GM23338 (cell line): Measurements from ENCODE around the gene SART3. TPM values are rescaled to one million over a fixed set of nuclear protein-coding genes. Genes with fewer than 3 reads are reported as not detected.
"Not testable (repeated sequence)": the region's sequence is repeated elsewhere in the genome, so short reads cannot be mapped to it uniquely, and the experiment has no call there.

Source experiments
- ATAC-seq: fragments of 200-7000 bp; cut with Tn5 transposase; 3 replicates; pipeline ENCODE4 v1.9.1; 2020
- DNase-seq: peaks from one replicate; pipeline ENCODE4 v3.0.0-alpha.2; 2015; ENCODE audit warnings: low spot score
- H2AFZ ChIP-seq: fragments of 200-600 bp; sonication (generic); 2 replicates; pipeline ENCODE4 v1.8.0; 2016; ENCODE audit warnings: antibody characterized with exemption, mild to moderate bottlenecking, moderate library complexity
- H3F3A ChIP-seq: fragments of 200-600 bp; sonication (generic); replicated peaks from 2 replicates; pipeline ENCODE4 v1.8.0; 2017; ENCODE audit warnings: antibody characterized with exemption, mixed run types, low read depth
- H3K27ac ChIP-seq: fragments of 200-600 bp; sonication (generic); 2 replicates; pipeline ENCODE4 v1.6.1; 2016; ENCODE audit warnings: low read depth
- H3K27me3 ChIP-seq: fragments of 200-600 bp; sonication (generic); 2 replicates; pipeline ENCODE4 v1.8.0; 2016; ENCODE audit warnings: mild to moderate bottlenecking, mixed run types, moderate library complexity; ENCODE audit not compliant: insufficient read depth
- H3K36me3 ChIP-seq: fragments of 200-600 bp; sonication (generic); 2 replicates; pipeline ENCODE4 v1.8.0; 2016; ENCODE audit warnings: mild to moderate bottlenecking; ENCODE audit not compliant: insufficient read depth
- H3K4me1 ChIP-seq: fragments of 200-600 bp; sonication (generic); 2 replicates; pipeline ENCODE4 v1.8.0; 2016; ENCODE audit warnings: mild to moderate bottlenecking, moderate library complexity; ENCODE audit not compliant: insufficient read depth
- H3K4me2 ChIP-seq: fragments of 200-600 bp; sonication (generic); 2 replicates; pipeline ENCODE4 v1.7.1; 2017; ENCODE audit warnings: mixed run types
- H3K4me3 ChIP-seq: fragments of 200-600 bp; sonication (generic); 2 replicates; pipeline ENCODE4 v1.6.1; 2016; ENCODE audit warnings: mixed run types
- H3K79me2 ChIP-seq: fragments of 200-600 bp; sonication (generic); replicated peaks from 2 replicates; pipeline ENCODE4 v1.8.0; 2017; ENCODE audit warnings: mild to moderate bottlenecking; ENCODE audit not compliant: insufficient read depth
- H3K9me2 ChIP-seq: fragments of 200-600 bp; sonication (generic); 2 replicates; pipeline ENCODE4 v1.8.0; 2017; ENCODE audit not compliant: insufficient read depth
- H4K20me1 ChIP-seq: fragments of 200-600 bp; sonication (generic); replicated peaks from 2 replicates; pipeline ENCODE4 v1.8.0; 2017; ENCODE audit warnings: mild to moderate bottlenecking; ENCODE audit not compliant: insufficient read depth
- H3K27ac Mint-ChIP-seq: 2 replicates; pipeline ENCODE4 v1.8.0; 2020; ENCODE audit warnings: inconsistent platforms, mild to moderate bottlenecking, moderate library complexity, mixed read lengths
- H3K27me3 Mint-ChIP-seq: 3 replicates; pipeline ENCODE4 v1.8.0; 2022; ENCODE audit warnings: low read depth, mild to moderate bottlenecking, moderate library complexity, mixed read lengths, inconsistent platforms; ENCODE audit not compliant: insufficient read depth, poor library complexity
- H3K36me3 Mint-ChIP-seq: 3 replicates; pipeline ENCODE4 v1.8.0; 2021; ENCODE audit warnings: low read depth, mild to moderate bottlenecking, inconsistent platforms, moderate library complexity, mixed read lengths
- H3K4me1 Mint-ChIP-seq: 3 replicates; pipeline ENCODE4 v1.8.0; 2020; ENCODE audit warnings: mild to moderate bottlenecking, inconsistent platforms, mixed read lengths
- H3K4me3 Mint-ChIP-seq: 3 replicates; pipeline ENCODE4 v1.8.0; 2021; ENCODE audit warnings: moderate library complexity, mild to moderate bottlenecking, inconsistent platforms, mixed read lengths
- H3K9me3 Mint-ChIP-seq: 3 replicates; pipeline ENCODE4 v1.8.0; 2020; ENCODE audit warnings: moderate library complexity, mild to moderate bottlenecking, inconsistent platforms, mixed read lengths
- CTCF ChIP-seq, 2 experiments: fragments of 200-600 bp in 1 of 2; sonication (generic) in 1 of 2; conservative IDR thresholded peaks; 2 replicates each; pipeline versions ENCODE4 v1.5.1 to v1.6.1; 2016 to 2017; ENCODE audit warnings: antibody characterized with exemption in 2 of 2, low read depth in 2 of 2, mild to moderate bottlenecking in 2 of 2, moderate library complexity in 1 of 2
- EZH2 ChIP-seq: fragments of 200-600 bp; sonication (generic); IDR thresholded peaks from one replicate; pipeline ENCODE4 v1.8.0; 2017; ENCODE audit warnings: antibody characterized with exemption, mild to moderate bottlenecking, low read depth; ENCODE audit not compliant: unreplicated experiment
- JUNB ChIP-seq: IDR thresholded peaks from one replicate; pipeline ENCODE4 v1.6.1; 2016; ENCODE audit warnings: antibody characterized with exemption; ENCODE audit not compliant: unreplicated experiment
- NANOG ChIP-seq: IDR thresholded peaks from 2 replicates; pipeline ENCODE4 v1.6.1; 2016; ENCODE audit warnings: antibody characterized with exemption, borderline replicate concordance
- POLR2AphosphoS5 ChIP-seq: IDR thresholded peaks from 2 replicates; pipeline ENCODE4 v1.6.1; 2016; ENCODE audit warnings: antibody characterized with exemption, low read depth
- STAT1 ChIP-seq: IDR thresholded peaks from one replicate; pipeline ENCODE4 v1.6.1; 2016; ENCODE audit warnings: antibody characterized with exemption; ENCODE audit not compliant: unreplicated experiment
- ZNF462 ChIP-seq: fragments of 250-450 bp; sonication (Bioruptor Pico); IDR thresholded peaks from 2 replicates; pipeline ENCODE4 v1.5.0; 2020; ENCODE audit warnings: mild to moderate bottlenecking, moderate library complexity
- polyA plus RNA-seq: library from polyadenylated mRNA; unstranded; fragments of >200 nt; fragmentation: Nextera tagmentation; extraction: Ambion mirVana; gene quantifications from 2 replicates; pipeline ENCODE4 v1.2.1, GENCODE V29; 2016
- total RNA-seq: library from RNA; depleted of rRNA; stranded (reverse); fragments of >200 nt; shearing (Covaris generic); gene quantifications from 2 replicates; pipeline ENCODE4 v1.2.3, GENCODE V29; 2014

Gene SART3
- total and polyA plus RNA-seq, 2 experiments from 2014 or later: 49.8 to 112 TPM

GRCh38 chr12:108555383-108555782 lies 5.6 kb downstream of the SART3 start:
- H3K4me1 ChIP-seq, ATAC-seq, H3K9me3 Mint-ChIP-seq: not testable (repeated sequence)

GRCh38 chr12:108553799-108554198 lies 7.2 kb downstream of the SART3 start:
- H3K27ac Mint-ChIP-seq: no peak overlapping the region
- no peaks in the 10 kb centered on the region for H3K9me3 Mint-ChIP-seq
- peaks cover 66% of the 10 kb centered on the region for H4K20me1 ChIP-seq
- no peak overlapping the region for H3K27ac ChIP-seq
- H3K4me1 ChIP-seq: no peaks in the 10 kb centered on the region
- H3K79me2 ChIP-seq: peaks cover 100% of the 10 kb centered on the region
- no peak overlapping the region for H2AFZ ChIP-seq
- TF ChIP-seq NANOG (no peak), STAT1 (no peak)
- no peak overlapping the region for H3K4me2 ChIP-seq
- peaks cover 4% of the 10 kb centered on the region; the same call in 1 of the 2 replicates for H3K36me3 ChIP-seq
- no peaks in the 10 kb centered on the region for H3K27me3 ChIP-seq
- no peaks in the 10 kb centered on the region for H3K9me2 ChIP-seq
- peak; percentile 19 for DNase-seq
- no peak overlapping the region for H3K4me3 ChIP-seq
- no peak for ATAC-seq
- peaks cover 14% of the 10 kb centered on the region for H3K36me3 Mint-ChIP-seq
- H3K4me1 Mint-ChIP-seq: peaks cover 31% of the 10 kb centered on the region
- no peak overlapping the region for H3K4me3 Mint-ChIP-seq
- no peaks in the 10 kb centered on the region for H3F3A ChIP-seq
- no peaks in the 10 kb centered on the region for H3K27me3 Mint-ChIP-seq

More at GRCh38 chr12:108555383-108555782, 5.6 kb downstream of the SART3 start:
- DNase-seq, H3K36me3 ChIP-seq, H3F3A ChIP-seq, H3K4me2 ChIP-seq, H3K4me3 Mint-ChIP-seq, H3K27me3 Mint-ChIP-seq, H3K27me3 ChIP-seq, H3K27ac Mint-ChIP-seq, H3K27ac ChIP-seq, H2AFZ ChIP-seq, H3K4me3 ChIP-seq, H3K9me2 ChIP-seq: not testable (repeated sequence)
- Mint-ChIP-seq H3K36me3 (peaks cover 12% of the 10 kb centered on the region; the same call in 1 of the 3 replicates), H3K4me1 (peaks cover 45% of the 10 kb centered on the region)
- Histone ChIP-seq H3K79me2 (peaks cover 100% of the 10 kb centered on the region), H4K20me1 (peaks cover 68% of the 10 kb centered on the region)

GRCh38 chr12:108551535-108551934 lies 9.4 kb downstream of the SART3 start:
- DNase-seq (no peak), ATAC-seq (no peak)
- Histone ChIP-seq H3K27me3 (no peaks in the 10 kb centered on the region), H4K20me1 (peaks cover 54% of the 10 kb centered on the region), H3K27ac (no peak overlapping the region), H3K79me2 (peaks cover 93% of the 10 kb centered on the region), H3K4me2 (no peak overlapping the region), H2AFZ (no peak overlapping the region), H3K9me2 (no peaks in the 10 kb centered on the region), H3K4me1 (no peaks in the 10 kb centered on the region), H3K4me3 (no peak overlapping the region), H3F3A (no peaks in the 10 kb centered on the region), H3K36me3 (peaks cover 18% of the 10 kb centered on the region; the same call in 1 of the 2 replicates)
- H3K27me3 Mint-ChIP-seq: no peaks in the 10 kb centered on the region
- peaks cover 26% of the 10 kb centered on the region; the same call in 2 of the 3 replicates for H3K4me1 Mint-ChIP-seq
- H3K27ac Mint-ChIP-seq: peak overlapping the region; percentile 21; the same call in 1 of the 2 replicates
- peaks cover 30% of the 10 kb centered on the region for H3K36me3 Mint-ChIP-seq
- H3K4me3 Mint-ChIP-seq: no peak overlapping the region
- no peaks in the 10 kb centered on the region for H3K9me3 Mint-ChIP-seq
- TF ChIP-seq NANOG (no peak), POLR2AphosphoS5 (no peak), CTCF (conservative IDR thresholded peaks at IDR 0.05; ENCODE audit: low read depth in 2 of 2) (no peak), ZNF462 (CRISPR knock-in tag) (no peak), JUNB (no peak), EZH2 (no peak)
